Breast epithelium (tissue), 4 donors: ENCODE data around the gene NAP1L4. TPM values are rescaled to one million over a fixed set of nuclear protein-coding genes. Genes with fewer than 3 reads are reported as not detected.
A peak's percentile ranks its signal among the peaks of the same experiment; 100 is the strongest.

Experiments used
- DNase-seq, 2 donors: peaks; one replicate each; pipeline ENCODE4 v3.0.0-alpha.2; 2019; ENCODE audit warnings: low spot score in 2 of 2
- H3K27ac ChIP-seq, 2 donors: fragments of 200-600 bp; sonication (generic) in 1 of 2; one replicate each; pipeline ENCODE4 v1.5.1; 2016 to 2019; ENCODE audit warnings: mild to moderate bottlenecking in 1 of 2
- H3K27me3 ChIP-seq, 2 donors: fragments of 200-600 bp; sonication (generic) in 1 of 2; one replicate each; pipeline versions ENCODE4 v1.5.1 to v1.6.0; 2017 to 2019; ENCODE audit warnings: control low read depth in 1 of 2, mild to moderate bottlenecking in 1 of 2
- H3K36me3 ChIP-seq: fragments of 200-600 bp; one replicate; pipeline ENCODE4 v1.5.1; 2019
- H3K4me1 ChIP-seq, 2 donors: fragments of 200-600 bp; sonication (generic); one replicate each; pipeline ENCODE4 v1.5.1; 2016 to 2019; ENCODE audit warnings: control low read depth in 1 of 2
- H3K4me3 ChIP-seq, 3 donors: fragments of 200-600 bp; sonication (generic); 1 replicate in 2 of 3; 2 replicates in 1 of 3; pipeline ENCODE4 v1.5.1; 2016 to 2019; ENCODE audit warnings: mild to moderate bottlenecking in 3 of 3, moderate library complexity in 2 of 3
- H3K9me3 ChIP-seq, 2 donors: fragments of 200-600 bp; sonication (generic) in 1 of 2; one replicate each; pipeline ENCODE4 v1.5.1; 2016 to 2019; ENCODE audit warnings: control low read depth in 1 of 2
- CTCF ChIP-seq, 3 donors: fragments of 450-650 bp; IDR thresholded peaks; one replicate each; pipeline ENCODE4 v1.5.1; 2016 to 2017; ENCODE audit warnings: antibody characterized with exemption in 3 of 3, mild to moderate bottlenecking in 3 of 3, moderate library complexity in 3 of 3
- POLR2A ChIP-seq: fragments of 450-650 bp; IDR thresholded peaks from one replicate; pipeline ENCODE4 v1.6.1; 2016; ENCODE audit warnings: antibody characterized with exemption, mild to moderate bottlenecking, moderate library complexity
- POLR2AphosphoS5 ChIP-seq, 3 donors: sonication (generic); formaldehyde crosslinking; IDR thresholded peaks; one replicate each; pipeline ENCODE4 v1.6.1; 2017; ENCODE audit warnings: antibody characterized with exemption in 3 of 3
- intact Hi-C: fragments of 100-400 bp; cut with DNase I; formaldehyde crosslinking; loops from one replicate; pipeline ENCODE4 v1.15.1; 2023; ENCODE audit warnings: low total_unique reads
- total RNA-seq, 3 donors: library from RNA; depleted of rRNA; stranded (reverse); fragments of >200 nt; gene quantifications; one replicate each; pipeline ENCODE4 v1.1.0, GENCODE V29; 2016

NAP1L4 gene
- total RNA-seq, 3 donors from 2014 or later, result 87.1 to 167 (median 98.3) TPM

DNA sequence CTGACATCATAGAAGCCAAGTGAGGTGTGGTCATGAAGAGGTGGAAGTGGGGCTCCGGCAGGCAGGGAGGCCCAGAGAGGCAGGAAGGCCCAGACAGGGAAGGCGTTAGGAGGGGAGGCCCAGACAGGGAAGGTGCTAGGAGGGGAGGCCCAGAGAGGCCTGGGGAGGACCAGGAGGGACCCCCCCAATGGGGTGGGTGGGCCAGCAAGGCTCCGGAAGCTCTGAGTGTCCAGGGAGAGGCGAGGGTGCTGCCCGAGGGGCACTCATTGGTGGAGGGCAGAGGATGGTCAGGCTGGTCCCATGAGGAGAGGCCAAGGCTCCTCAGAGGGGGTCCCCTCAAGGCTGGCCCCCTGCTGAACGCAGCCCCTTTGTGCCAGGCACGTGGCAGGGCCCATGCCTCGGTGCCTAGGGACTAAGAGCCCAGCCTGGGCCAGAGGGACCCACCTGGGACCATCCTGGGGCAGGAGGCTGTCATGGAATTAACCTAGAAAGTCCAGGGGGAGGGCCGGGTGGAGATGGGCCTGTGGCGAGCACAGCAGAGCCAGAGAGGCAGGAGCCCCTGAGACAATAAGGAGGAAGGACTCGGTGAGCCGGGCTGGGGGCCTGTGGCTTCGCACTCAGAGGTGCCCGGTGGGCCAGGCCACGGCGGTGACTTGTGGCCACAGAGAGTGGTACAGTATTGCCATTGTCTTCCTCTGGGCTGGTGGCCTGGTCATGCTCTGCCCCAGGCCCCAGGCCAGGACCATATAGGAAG lies 75.1 kb downstream of the NAP1L4 start:
- Histone ChIP-seq H3K36me3 (no peaks in the 10 kb centered on the region), H3K27ac (no peak overlapping the region), H3K4me3 (no peak overlapping the region), H3K9me3 (no peaks in the 10 kb centered on the region), H3K4me1 (peaks cover 21 to 22% of the 10 kb centered on the region in 2 donors), H3K27me3 (no peaks in the 10 kb centered on the region)
- TF ChIP-seq POLR2A (no peak), CTCF (IDR thresholded peaks at IDR 0.05) (no peak), POLR2AphosphoS5 (IDR thresholded peaks at IDR 0.05) (no peak)
- no peak for DNase-seq
- intact Hi-C loops, result no loop called here

DNA sequence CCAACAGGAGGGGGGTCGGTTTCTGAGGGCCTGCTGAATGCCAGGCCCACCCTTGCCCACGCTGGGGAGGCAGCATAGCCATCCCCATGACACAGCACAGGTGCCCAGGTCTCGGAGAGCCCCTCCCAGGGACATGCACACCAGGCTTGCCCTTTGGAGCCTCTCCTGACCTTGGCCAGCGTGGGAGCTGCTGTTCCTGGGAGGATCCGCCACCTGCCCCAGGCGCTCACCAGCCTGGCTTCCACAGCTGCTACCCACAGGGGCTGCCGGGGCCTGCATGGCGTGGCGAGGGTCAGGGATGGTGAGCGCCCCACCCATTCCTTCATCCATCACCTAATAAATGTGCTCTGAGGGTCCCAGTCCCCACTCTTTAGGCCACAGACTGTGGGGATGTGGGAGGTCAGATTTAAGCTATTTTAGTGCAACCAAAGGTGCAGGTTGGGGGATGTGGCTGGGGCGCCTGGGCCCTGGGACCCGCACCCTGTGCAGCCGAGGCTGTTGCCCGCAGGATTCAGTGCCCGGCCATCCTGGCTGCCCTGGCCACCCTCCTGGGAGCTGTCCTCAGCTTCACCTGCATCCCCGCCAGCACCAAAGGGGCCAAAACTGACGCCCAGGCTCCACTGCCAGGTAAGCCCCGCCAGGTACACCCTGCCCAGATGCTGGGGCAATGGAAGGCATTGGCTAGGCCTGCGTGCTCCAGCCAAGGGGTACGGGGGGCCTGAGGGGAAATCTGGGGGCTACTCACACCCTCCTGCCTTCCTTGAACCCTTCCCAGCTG lies 75.8 kb downstream of the NAP1L4 start:
- DNase-seq, result no peak
- TF ChIP-seq POLR2A, result no peak
- TF ChIP-seq CTCF (IDR thresholded peaks at IDR 0.05), result no peak
- no peak for TF ChIP-seq POLR2AphosphoS5 (IDR thresholded peaks at IDR 0.05)
- H3K27ac ChIP-seq, result no peak overlapping the region
- H3K36me3 ChIP-seq, result no peaks in the 10 kb centered on the region
- peaks cover 22 to 29% of the 10 kb centered on the region in 2 donors for H3K4me1 ChIP-seq
- no peaks in the 10 kb centered on the region for H3K27me3 ChIP-seq
- H3K9me3 ChIP-seq, result no peaks in the 10 kb centered on the region
- intact Hi-C loops, result no loop called here
- no peak overlapping the region for H3K4me3 ChIP-seq

DNA sequence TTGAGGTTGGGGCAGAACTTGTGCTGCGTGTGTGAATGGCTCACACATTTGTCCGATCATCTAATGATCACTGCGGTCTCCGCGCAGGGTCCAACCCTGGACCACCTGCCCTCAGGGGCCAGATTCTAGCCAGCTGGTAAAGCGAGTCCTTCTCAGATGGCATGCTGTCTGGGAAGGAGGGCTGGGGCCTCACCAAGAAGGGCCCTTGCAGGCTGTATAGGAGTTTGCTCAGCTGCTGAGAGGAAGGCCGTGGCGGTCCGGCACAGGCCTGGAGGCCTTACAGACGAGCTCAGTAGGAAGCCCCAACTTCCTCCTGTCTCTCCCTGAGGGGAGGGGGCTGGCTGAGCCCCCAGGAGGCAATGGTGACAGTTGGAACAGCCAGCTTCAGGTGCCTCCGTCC lies 76.7 kb downstream of the NAP1L4 start:
- Histone ChIP-seq H3K36me3 (no peaks in the 10 kb centered on the region), H3K4me1 (peaks cover 22 to 33% of the 10 kb centered on the region in 2 donors), H3K9me3 (no peaks in the 10 kb centered on the region), H3K27ac (no peak overlapping the region), H3K27me3 (no peaks in the 10 kb centered on the region), H3K4me3 (no peak overlapping the region)
- TF ChIP-seq POLR2AphosphoS5 (IDR thresholded peaks at IDR 0.05), result no peak
- no peak for TF ChIP-seq POLR2A
- no peak for TF ChIP-seq CTCF (IDR thresholded peaks at IDR 0.05)
- intact Hi-C loops, result no loop called here
- no peak for DNase-seq

GRCh38 chr11:2914455-2915195 lies 77.5 kb downstream of the NAP1L4 start:
- Histone ChIP-seq H3K9me3 (no peaks in the 10 kb centered on the region), H3K36me3 (no peaks in the 10 kb centered on the region), H3K27me3 (no peaks in the 10 kb centered on the region), H3K4me1 (peaks cover 22 to 33% of the 10 kb centered on the region in 2 donors), H3K4me3 (no peak overlapping the region), H3K27ac (peak overlapping the region; percentile 87 to 94)
- intact Hi-C loops, result no loop called here
- DNase-seq, result no peak
- TF ChIP-seq CTCF (IDR thresholded peaks at IDR 0.05) (no peak), POLR2A (no peak), POLR2AphosphoS5 (IDR thresholded peaks at IDR 0.05) (no peak)
